Activated CD4-positive, alpha-beta T cell treated with anti-CD3 and anti-CD28 coated beads, Interleukin-2, amount 10 ng/mL, durations not matched to agents 24 days and 14 days (primary cell): ENCODE results near the gene GABRQ. TPM values are rescaled to one million over a fixed set of nuclear protein-coding genes. Genes with fewer than 3 reads are reported as not detected.
"Not testable (repeated sequence)": the region's sequence is repeated elsewhere in the genome, so short reads cannot be mapped to it uniquely, and the experiment has no call there.

ENCODE experiments used
- DNase-seq: peaks from one replicate; pipeline ENCODE4 v3.0.0; 2022
- H3K27ac Mint-ChIP-seq: one replicate; pipeline ENCODE4 v1.8.0; 2022; ENCODE audit warnings: mild to moderate bottlenecking, mixed read lengths
- H3K27me3 Mint-ChIP-seq: one replicate; pipeline ENCODE4 v1.8.0; 2022; ENCODE audit warnings: mixed read lengths
- H3K36me3 Mint-ChIP-seq: one replicate; pipeline ENCODE4 v1.8.0; 2022; ENCODE audit warnings: low read depth, mild to moderate bottlenecking, mixed read lengths
- H3K4me1 Mint-ChIP-seq: one replicate; pipeline ENCODE4 v1.8.0; 2021; ENCODE audit warnings: mixed read lengths
- H3K4me3 Mint-ChIP-seq: one replicate; pipeline ENCODE4 v1.8.0; 2022; ENCODE audit warnings: mild to moderate bottlenecking, moderate library complexity, mixed read lengths
- H3K9me3 Mint-ChIP-seq: one replicate; pipeline ENCODE4 v1.8.0; 2021; ENCODE audit warnings: mixed read lengths
- intact Hi-C: fragments of 100-400 bp; cut with micrococcal nuclease; formaldehyde crosslinking; loops from one replicate; pipeline ENCODE4 v1.15.1; 2023
- total RNA-seq: library from RNA; stranded (reverse); gene quantifications from 2 replicates; pipeline ENCODE4 v1.2.3, GENCODE V29; 2022

GABRQ gene
- total RNA-seq, 1 donor from 2014 or later, result not detected

DNA sequence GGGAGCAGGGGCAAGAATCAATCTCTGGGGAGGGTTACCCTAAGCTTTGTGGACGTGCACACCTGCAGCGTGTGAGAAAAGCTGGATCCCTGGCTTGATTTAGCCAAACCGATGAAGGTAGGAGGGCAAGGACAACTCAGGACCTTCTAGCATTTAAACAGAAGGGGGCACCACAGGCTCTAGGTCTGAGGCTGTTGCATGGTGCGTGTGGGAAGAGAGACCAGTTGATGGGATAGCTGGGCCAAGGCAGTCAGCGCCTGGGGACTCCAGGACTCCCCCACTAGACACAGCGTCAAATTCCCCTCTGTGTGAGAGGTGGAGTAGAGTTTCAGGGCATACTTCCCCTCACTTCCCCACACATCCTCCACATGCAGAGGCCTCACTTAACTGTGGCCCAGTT is 4.3 kb downstream of the GABRQ start:
- peaks cover 18% of the 10 kb centered on the region for H3K27me3 Mint-ChIP-seq
- H3K9me3 Mint-ChIP-seq, result no peaks in the 10 kb centered on the region
- H3K4me3 Mint-ChIP-seq, result no peak overlapping the region
- intact Hi-C loops, result no loop called here
- no peak for DNase-seq
- no peak overlapping the region for H3K27ac Mint-ChIP-seq
- no peaks in the 10 kb centered on the region for H3K36me3 Mint-ChIP-seq
- H3K4me1 Mint-ChIP-seq, result no peaks in the 10 kb centered on the region

DNA sequence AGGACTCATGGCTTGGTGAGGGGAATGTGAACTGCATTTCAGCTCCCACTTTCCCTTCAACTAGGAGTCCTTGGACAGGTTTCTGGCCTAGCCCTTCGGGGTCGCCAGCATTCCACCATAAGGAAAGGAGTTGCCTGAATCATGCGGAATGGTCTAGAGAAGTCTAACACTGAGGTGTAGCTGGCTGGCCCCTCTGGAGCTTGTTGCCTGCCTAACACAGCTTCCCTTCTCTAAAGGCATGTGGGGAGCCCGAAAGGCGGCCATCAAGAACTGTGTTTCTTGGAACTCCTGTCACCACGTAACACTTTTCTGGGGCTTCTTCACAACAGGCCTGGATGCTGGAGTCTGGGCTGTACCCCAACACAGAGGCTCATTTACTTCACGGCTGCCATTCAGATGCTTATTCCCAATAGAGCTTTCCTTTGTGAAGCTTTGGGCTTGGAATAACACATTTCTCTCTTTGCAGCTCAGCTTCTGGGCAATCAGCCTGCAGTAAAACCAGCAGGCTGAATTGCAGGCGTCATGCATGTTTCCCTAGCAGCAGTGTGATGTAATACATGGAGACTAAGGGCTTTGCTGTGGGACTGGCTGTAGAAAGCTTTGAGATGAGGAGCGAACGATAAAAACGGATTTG is 5.4 kb downstream of the GABRQ start:
- no peaks in the 10 kb centered on the region for H3K9me3 Mint-ChIP-seq
- no peaks in the 10 kb centered on the region for H3K4me1 Mint-ChIP-seq
- intact Hi-C loops, result no loop called here
- no peak overlapping the region for H3K27ac Mint-ChIP-seq
- H3K4me3 Mint-ChIP-seq, result no peak overlapping the region
- DNase-seq, result no peak
- no peaks in the 10 kb centered on the region for H3K36me3 Mint-ChIP-seq
- H3K27me3 Mint-ChIP-seq, result peaks cover 12% of the 10 kb centered on the region

DNA sequence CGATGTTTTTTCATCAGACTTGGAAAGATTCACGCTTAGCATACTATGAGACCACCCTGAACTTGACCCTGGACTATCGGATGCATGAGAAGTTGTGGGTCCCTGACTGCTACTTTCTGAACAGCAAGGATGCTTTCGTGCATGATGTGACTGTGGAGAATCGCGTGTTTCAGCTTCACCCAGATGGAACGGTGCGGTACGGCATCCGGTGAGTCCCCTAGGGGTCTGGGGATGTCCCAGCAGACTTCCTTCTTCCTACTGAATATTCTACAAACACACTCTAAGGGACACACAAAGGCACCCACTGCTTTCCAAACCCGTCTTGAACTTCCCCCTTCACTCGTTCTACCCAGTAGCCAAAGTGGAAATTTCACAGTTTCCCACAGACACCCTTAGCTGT is 9.3 kb downstream of the GABRQ start:
- no peak for DNase-seq
- Mint-ChIP-seq H3K4me1 (no peaks in the 10 kb centered on the region), H3K4me3 (no peak overlapping the region), H3K9me3 (no peaks in the 10 kb centered on the region), H3K27ac (no peak overlapping the region), H3K27me3 (no peaks in the 10 kb centered on the region), H3K36me3 (no peaks in the 10 kb centered on the region)
- intact Hi-C loops, result no loop called here

DNA sequence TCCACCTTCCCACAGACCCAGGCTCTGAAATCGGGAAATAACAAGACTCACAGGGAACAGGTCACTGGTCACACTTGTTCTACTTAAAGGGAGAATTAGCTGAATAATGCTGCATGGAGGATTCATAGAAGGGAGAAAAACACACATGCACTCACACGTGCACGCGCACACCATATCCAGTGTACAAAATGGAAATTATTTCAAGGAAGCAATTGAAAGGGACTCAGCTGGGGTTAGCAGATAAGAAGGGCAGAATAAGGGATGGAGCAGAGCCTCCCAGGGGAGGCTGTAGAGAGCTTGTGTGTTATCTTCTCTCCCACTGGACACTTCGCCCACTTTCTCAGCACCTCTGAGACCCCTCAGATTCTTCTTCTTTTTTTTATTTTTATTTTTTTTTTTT is 10.3 kb downstream of the GABRQ start:
- no peaks in the 10 kb centered on the region for H3K9me3 Mint-ChIP-seq

DNA sequence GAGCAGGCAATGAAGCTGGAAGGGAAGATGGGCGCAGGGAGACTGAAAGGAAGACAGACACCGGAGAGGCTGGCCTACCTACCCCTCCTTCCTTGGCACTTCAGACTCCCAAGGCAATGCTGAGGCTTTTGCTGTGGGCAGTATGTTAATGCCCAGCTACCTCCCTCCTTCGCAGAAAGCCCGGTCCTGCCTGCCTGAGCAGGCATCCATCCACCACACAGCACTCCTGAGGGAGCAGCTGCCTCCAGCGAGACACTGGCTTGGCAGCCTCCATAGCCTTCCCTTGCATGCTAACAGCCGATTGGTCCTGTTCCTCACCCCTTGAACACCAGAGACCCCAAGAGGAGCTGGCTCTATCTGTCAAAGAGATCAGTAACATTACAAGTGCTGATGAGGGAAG is 14.4 kb downstream of the GABRQ start:
- no peak overlapping the region for H3K4me3 Mint-ChIP-seq
- no peaks in the 10 kb centered on the region for H3K36me3 Mint-ChIP-seq
- DNase-seq, result no peak
- intact Hi-C loops, result no loop called here
- no peak overlapping the region for H3K27ac Mint-ChIP-seq
- H3K4me1 Mint-ChIP-seq, result no peaks in the 10 kb centered on the region
- no peaks in the 10 kb centered on the region for H3K27me3 Mint-ChIP-seq
- no peaks in the 10 kb centered on the region for H3K9me3 Mint-ChIP-seq

More for the DNA sequence above, 10.3 kb downstream of the GABRQ start:
- H3K4me3 Mint-ChIP-seq, result no peak overlapping the region
- no peaks in the 10 kb centered on the region for H3K36me3 Mint-ChIP-seq
- no peak overlapping the region for H3K27ac Mint-ChIP-seq
- no peaks in the 10 kb centered on the region for H3K27me3 Mint-ChIP-seq
- intact Hi-C loops, result no loop called here
- no peak for DNase-seq
- H3K4me1 Mint-ChIP-seq, result no peaks in the 10 kb centered on the region

DNA sequence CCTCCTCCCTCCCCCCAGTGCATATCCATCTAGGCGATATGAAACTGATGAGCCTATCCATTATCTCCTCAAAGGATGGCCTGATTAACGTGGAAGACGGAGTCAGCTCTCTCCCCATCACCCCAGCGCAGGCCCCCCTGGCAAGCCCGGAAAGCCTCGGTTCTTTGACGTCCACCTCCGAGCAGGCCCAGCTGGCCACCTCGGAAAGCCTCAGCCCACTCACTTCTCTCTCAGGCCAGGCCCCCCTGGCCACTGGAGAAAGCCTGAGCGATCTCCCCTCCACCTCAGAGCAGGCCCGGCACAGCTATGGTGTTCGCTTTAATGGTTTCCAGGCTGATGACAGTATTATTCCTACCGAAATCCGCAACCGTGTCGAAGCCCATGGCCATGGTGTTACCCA is 14.8 kb downstream of the GABRQ start:
- no peaks in the 10 kb centered on the region for H3K27me3 Mint-ChIP-seq
- H3K4me1 Mint-ChIP-seq, result no peaks in the 10 kb centered on the region
- H3K4me3 Mint-ChIP-seq, result no peak overlapping the region
- H3K9me3 Mint-ChIP-seq, result no peaks in the 10 kb centered on the region
- DNase-seq, result no peak
- intact Hi-C loops, result no loop called here
- H3K27ac Mint-ChIP-seq, result no peak overlapping the region
- no peaks in the 10 kb centered on the region for H3K36me3 Mint-ChIP-seq

DNA sequence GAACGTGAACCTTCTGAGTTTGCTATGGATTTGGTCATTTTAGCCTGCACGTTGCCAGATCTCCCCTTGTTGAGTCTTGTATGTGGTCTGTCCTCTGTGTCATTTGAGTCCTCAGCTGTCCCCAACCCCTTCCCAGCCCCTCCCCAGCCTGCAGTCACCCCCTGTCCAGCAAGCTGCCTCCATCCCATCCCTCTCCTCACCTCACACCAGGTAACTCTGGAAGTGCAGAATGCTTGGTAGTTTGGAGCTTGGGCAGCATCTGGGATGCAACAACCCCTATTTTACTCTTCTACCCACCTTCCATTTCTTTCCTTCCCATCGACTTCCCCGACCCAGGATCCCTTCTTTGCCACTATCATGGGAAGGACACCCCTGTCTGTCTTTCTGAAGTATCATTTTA is 18.4 kb downstream of the GABRQ start:
- no peaks in the 10 kb centered on the region for H3K27me3 Mint-ChIP-seq

DNA sequence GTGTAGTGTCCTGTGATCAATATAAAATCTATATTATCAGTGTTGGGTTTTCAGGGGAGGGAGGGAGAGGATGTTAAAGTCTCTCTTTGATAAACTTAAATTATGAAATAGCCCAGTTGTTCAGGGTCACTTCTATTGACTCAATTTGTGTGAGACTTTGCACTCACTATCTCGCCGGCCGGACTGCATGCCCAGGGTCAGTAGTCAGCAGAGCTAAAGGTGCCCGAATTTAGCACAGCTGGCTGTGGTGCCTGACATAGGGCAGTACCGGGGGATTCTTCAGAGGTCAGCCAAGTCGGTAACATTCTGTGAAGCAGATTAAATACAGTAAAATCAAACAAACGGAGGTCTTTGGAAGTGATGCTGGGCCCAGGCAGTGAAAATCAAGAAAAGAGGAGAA is 19.2 kb downstream of the GABRQ start:
- Mint-ChIP-seq H3K4me1 (no peaks in the 10 kb centered on the region), H3K27ac (no peak overlapping the region), H3K27me3 (no peaks in the 10 kb centered on the region), H3K9me3 (no peaks in the 10 kb centered on the region), H3K36me3 (no peaks in the 10 kb centered on the region), H3K4me3 (no peak overlapping the region)
- DNase-seq, result no peak
- intact Hi-C loops, result no loop called here

More for the DNA sequence above, 18.4 kb downstream of the GABRQ start:
- intact Hi-C loops, result no loop called here
- Mint-ChIP-seq H3K4me1 (no peaks in the 10 kb centered on the region), H3K36me3 (no peaks in the 10 kb centered on the region), H3K27ac (no peak overlapping the region), H3K4me3 (no peak overlapping the region), H3K9me3 (no peaks in the 10 kb centered on the region)
- no peak for DNase-seq

DNA sequence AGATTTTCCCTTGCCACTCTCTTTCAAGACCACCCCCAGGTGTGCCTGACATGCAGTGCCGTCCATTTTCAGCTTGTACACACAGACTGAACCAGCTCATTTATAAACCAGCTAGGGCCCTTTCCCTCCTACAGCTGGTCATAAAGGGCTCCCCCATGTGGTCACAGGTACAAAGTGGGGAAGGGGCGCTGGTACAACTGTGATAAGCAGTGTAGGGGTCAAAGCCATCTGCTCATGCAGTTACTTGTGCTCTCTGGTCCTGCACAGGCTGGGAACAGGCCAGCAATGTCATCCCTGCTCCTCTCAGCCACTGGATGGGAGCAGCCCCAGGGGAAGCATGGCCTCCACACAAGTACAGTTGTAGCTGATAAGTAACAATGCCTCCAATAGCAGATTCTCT is 20.6 kb downstream of the GABRQ start:
- H3K4me1 Mint-ChIP-seq, result no peaks in the 10 kb centered on the region
- no peak for DNase-seq
- no peaks in the 10 kb centered on the region for H3K36me3 Mint-ChIP-seq
- H3K4me3 Mint-ChIP-seq, result no peak overlapping the region
- intact Hi-C loops, result no loop called here
- H3K9me3 Mint-ChIP-seq, result no peaks in the 10 kb centered on the region
- H3K27ac Mint-ChIP-seq, result no peak overlapping the region
- no peaks in the 10 kb centered on the region for H3K27me3 Mint-ChIP-seq

DNA sequence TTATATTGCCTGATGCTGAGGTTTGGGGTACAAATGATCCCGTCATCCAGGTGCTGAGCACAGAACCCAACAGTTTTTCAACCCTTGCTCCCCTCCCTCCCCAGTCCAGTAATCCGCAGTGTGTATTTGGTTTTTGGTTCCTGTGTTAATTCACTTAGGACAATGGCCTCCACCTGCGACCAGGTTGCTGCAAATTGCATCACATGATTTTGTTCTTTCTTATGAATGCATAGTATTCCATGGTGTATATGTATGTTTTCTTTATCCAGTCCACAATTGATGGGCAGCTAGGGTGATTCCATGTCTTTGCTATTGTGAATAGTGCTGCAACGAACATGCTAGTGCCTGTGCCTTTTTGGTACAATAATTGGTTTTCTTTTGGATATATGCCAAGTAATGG is 25.4 kb downstream of the GABRQ start:
- Mint-ChIP-seq H3K36me3 (no peaks in the 10 kb centered on the region), H3K27ac (no peak overlapping the region), H3K9me3 (no peaks in the 10 kb centered on the region), H3K27me3 (no peaks in the 10 kb centered on the region), H3K4me3 (no peak overlapping the region), H3K4me1 (no peaks in the 10 kb centered on the region)
- intact Hi-C loops, result no loop called here
- no peak for DNase-seq

DNA sequence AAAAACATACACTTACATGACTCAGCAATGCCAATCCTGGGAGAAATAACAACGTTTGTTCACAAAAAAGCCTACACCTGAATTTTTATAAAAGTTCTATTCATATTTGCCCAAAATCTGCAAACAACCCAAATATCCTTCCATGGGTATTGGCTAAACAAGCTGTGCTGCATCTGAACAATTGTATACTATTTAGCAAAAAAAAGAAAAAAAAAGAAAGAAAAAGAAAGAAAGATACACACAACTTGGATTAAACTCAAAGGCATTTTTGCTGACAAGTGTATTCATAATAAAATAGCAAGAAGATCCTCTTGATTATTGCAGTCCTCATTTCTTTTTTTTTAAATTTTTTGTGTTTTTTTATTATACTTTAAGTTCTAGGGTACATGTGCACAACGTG is 36.4 kb downstream of the GABRQ start:
- no peaks in the 10 kb centered on the region for H3K9me3 Mint-ChIP-seq
- H3K36me3 Mint-ChIP-seq, result no peaks in the 10 kb centered on the region
- H3K27ac Mint-ChIP-seq, result no peak overlapping the region
- H3K4me1 Mint-ChIP-seq, result no peaks in the 10 kb centered on the region
- peaks cover 7% of the 10 kb centered on the region for H3K27me3 Mint-ChIP-seq
- no peak for DNase-seq
- no peak overlapping the region for H3K4me3 Mint-ChIP-seq
- intact Hi-C loops, result no loop called here

DNA sequence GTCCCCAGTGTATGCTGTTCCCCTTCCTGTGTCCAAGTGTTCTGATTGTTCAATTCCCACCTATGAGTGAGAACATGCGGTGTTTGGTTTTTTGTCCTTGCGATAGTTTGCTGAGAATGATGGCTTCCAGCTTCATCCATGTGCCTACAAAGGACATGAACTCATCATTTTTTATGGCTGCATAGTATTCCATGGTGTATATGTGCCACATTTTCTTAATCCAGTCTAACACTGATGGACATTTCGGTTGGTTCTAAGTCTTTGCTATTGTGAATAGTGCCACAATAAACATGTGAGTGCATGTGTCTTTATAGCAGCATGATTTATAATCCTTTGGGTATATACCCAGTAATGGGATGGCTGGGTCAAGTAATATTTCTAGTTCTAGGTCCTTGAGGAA is 37.0 kb downstream of the GABRQ start:
- H3K4me3 Mint-ChIP-seq, H3K9me3 Mint-ChIP-seq, H3K4me1 Mint-ChIP-seq, H3K36me3 Mint-ChIP-seq, DNase-seq, intact Hi-C loops, H3K27me3 Mint-ChIP-seq, H3K27ac Mint-ChIP-seq: not testable (repeated sequence)

DNA sequence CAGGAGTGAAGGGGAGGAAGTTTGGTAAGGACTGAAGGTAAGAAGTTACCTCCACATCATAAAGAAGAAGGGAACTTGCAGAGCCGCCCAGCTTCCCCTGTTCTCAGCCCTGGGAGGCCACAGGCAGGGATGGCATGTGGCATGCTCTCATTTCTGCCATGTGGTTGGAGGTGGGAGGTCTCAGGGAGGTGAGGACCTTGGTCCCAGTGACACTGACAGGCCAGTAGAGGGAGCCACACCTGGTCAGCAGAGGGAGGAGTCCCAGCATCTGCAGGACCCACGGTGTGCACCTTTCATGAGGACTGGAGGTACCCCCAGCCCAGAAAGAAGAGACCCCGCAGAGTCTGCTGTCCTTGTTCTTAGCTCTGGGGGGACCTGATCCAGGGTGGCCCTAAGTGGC is 43.3 kb downstream of the GABRQ start:
- H3K27me3 Mint-ChIP-seq, H3K4me3 Mint-ChIP-seq, H3K9me3 Mint-ChIP-seq, H3K36me3 Mint-ChIP-seq, DNase-seq, H3K4me1 Mint-ChIP-seq, intact Hi-C loops, H3K27ac Mint-ChIP-seq: not testable (repeated sequence)

DNA sequence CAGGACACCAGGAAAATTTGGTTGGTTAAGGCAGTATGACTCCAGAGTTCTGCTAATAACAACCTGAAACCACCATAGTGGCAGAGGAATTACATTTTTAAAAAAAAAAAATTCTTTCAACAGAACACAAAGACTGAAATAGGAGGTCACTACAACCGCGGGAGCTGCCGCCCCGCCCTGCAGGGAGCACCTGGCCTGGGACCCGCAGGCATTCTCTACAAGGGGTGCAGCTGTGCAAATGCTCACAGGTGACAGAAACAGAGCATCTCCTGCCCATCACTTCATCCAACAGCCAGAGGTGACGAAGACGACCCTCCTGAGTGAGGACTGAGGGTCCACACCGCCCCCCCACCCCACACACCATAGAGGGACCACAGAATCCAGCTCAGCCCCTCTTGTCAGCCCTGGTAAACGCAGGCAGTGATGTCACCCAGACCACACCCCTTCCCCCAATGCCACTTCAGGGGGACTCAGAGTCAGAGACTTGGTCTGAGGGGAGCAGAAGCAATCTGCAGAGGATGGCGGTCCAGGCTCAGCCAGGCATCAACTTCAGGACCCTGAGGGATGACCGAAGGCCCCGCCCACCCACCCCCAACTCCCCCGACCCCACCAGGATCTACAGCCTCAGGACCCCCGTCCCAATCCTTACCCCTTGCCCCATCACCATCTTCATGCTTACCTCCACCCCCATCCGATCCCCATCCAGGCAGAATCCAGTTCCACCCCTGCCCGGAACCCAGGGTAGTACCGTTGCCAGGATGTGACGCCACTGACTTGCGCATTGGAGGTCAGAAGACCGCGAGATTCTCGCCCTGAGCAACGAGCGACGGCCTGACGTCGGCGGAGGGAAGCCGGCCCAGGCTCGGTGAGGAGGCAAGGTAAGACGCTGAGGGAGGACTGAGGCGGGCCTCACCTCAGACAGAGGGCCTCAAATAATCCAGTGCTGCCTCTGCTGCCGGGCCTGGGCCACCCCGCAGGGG is 60.5 kb downstream of the GABRQ start, which contains the start of gene MAGEA3:
Gene MAGEA3 (plus strand): TSS at position 843 of the 980 bp plus-strand sequence. CDS start 2,039 bp downstream, outside the sequence.
- intact Hi-C loops, DNase-seq, H3K4me1 Mint-ChIP-seq, H3K27ac Mint-ChIP-seq, H3K36me3 Mint-ChIP-seq, H3K27me3 Mint-ChIP-seq, H3K4me3 Mint-ChIP-seq, H3K9me3 Mint-ChIP-seq: not testable (repeated sequence)
